K562 (cell line): ENCODE results near the gene CDCP2. TPM values are rescaled to one million over a fixed set of nuclear protein-coding genes. Genes with fewer than 3 reads are reported as not detected.

Source experiments
- ATAC-seq: fragments of 200-7000 bp; cut with Tn5 transposase; 3 replicates; pipeline ENCODE4 v1.9.1; 2020; ENCODE audit warnings: moderate library complexity
- BruUV-seq: library from RNA; stranded (reverse); fragments of 400-500 nt; replicated peaks from 2 replicates; lab custom pipeline; 2021; lab: Mats Ljungman, UMichigan
- CTCF ChIA-PET: fragments of 300-600 bp; formaldehyde crosslinking; extraction: SDS; loops from one replicate; lab custom pipeline; 2021; ENCODE audit warnings: low intra/inter-chr PET ratio; lab: Yijun Ruan, JAX
- POLR2A ChIA-PET: fragments of 300-600, 350-650 bp; sonication (Branson Sonifier 250); formaldehyde crosslinking; extraction: SDS; loops from one replicate; lab custom pipeline; 2021; ENCODE audit warnings: antibody characterized with exemption, inconsistent platforms; lab: Yijun Ruan, JAX
- DNase-seq, 4 experiments: peaks; one replicate each; pipeline versions ENCODE4 v3.0.0 to v3.0.0-alpha.2; 2011 to 2018; ENCODE audit warnings: low spot score in 3 of 4, mixed read lengths in 3 of 4; ENCODE audit errors: extremely low read depth in 1 of 4
- FAIRE-seq: peaks from 2 replicates; lab custom pipeline; 2011; peaks lifted over from hg19 to GRCh38; lab: Jason Lieb, UNC
- H2AFZ ChIP-seq: 2 replicates; pipeline ENCODE4 v1.6.0; 2011; ENCODE audit warnings: low read depth, low read length, control low read depth, inconsistent platforms
- H3K27ac ChIP-seq: fragments of 200-600 bp; 3 replicates; pipeline ENCODE4 v1.8.0; 2011; ENCODE audit warnings: low read depth, mild to moderate bottlenecking, control low read depth, inconsistent platforms, low read length, moderate library complexity, mixed read lengths; ENCODE audit errors: extremely low read depth
- H3K27me3 ChIP-seq, 2 experiments: fragments of 300-600 bp in 1 of 2; 2 replicates in 1 of 2; 3 replicates in 1 of 2; pipeline versions ENCODE4 v1.6.0 to v1.8.0; 2011; ENCODE audit warnings: inconsistent platforms in 2 of 2, low read length in 2 of 2, mild to moderate bottlenecking in 1 of 2, mixed read lengths in 1 of 2, moderate library complexity in 1 of 2; ENCODE audit not compliant: control insufficient read depth in 2 of 2, insufficient read depth in 2 of 2
- H3K36me3 ChIP-seq: fragments of 300-600 bp; 3 replicates; pipeline ENCODE4 v1.8.0; 2011; ENCODE audit warnings: mild to moderate bottlenecking, low read length, inconsistent platforms; ENCODE audit not compliant: control insufficient read depth, insufficient read depth
- H3K4me1 ChIP-seq, 2 experiments: fragments of 200-600 bp in 1 of 2; replicated peaks in 1 of 2; 2 replicates in 1 of 2; 3 replicates in 1 of 2; pipeline versions ENCODE4 v1.5.1 to v1.8.0; 2011; ENCODE audit warnings: inconsistent platforms in 2 of 2, low read length in 2 of 2, mild to moderate bottlenecking in 1 of 2, mixed read lengths in 1 of 2, moderate library complexity in 1 of 2; ENCODE audit not compliant: control insufficient read depth in 2 of 2, insufficient read depth in 2 of 2
- H3K4me2 ChIP-seq: 2 replicates; pipeline ENCODE4 v1.6.1; 2011; ENCODE audit warnings: low read length, control low read depth, inconsistent platforms, mixed read lengths; ENCODE audit not compliant: insufficient read depth
- H3K4me3 ChIP-seq: fragments of 200-600 bp; sonication (generic), shearing (Covaris generic); 2 replicates; pipeline ENCODE4 v1.5.1; 2016; ENCODE audit warnings: control low read depth, inconsistent platforms
- H3K79me2 ChIP-seq: fragments of 200-600 bp; 3 replicates; pipeline ENCODE4 v1.8.0; 2011; ENCODE audit warnings: low read length, inconsistent platforms; ENCODE audit not compliant: control insufficient read depth, insufficient read depth
- H3K9ac ChIP-seq, 2 experiments: 2 replicates each; pipeline versions ENCODE4 v1.6.0 to v1.6.1; 2011; ENCODE audit warnings: low read depth in 2 of 2, low read length in 2 of 2, control low read depth in 1 of 2, inconsistent platforms in 1 of 2, mild to moderate bottlenecking in 1 of 2, mixed read lengths in 1 of 2; ENCODE audit not compliant: insufficient read depth in 1 of 2
- H3K9me1 ChIP-seq: one replicate; pipeline ENCODE4 v1.6.0; 2011; ENCODE audit warnings: inconsistent platforms, mild to moderate bottlenecking, low read length, moderate library complexity; ENCODE audit not compliant: control insufficient read depth, insufficient read depth
- H3K9me3 ChIP-seq: replicated peaks from 2 replicates; pipeline ENCODE4 v1.5.1; 2011; ENCODE audit warnings: low read depth, low read length, inconsistent platforms; ENCODE audit not compliant: control insufficient read depth, insufficient read depth
- H4K20me1 ChIP-seq: replicated peaks from 2 replicates; pipeline ENCODE4 v1.6.1; 2011; ENCODE audit warnings: low read length, inconsistent platforms, mixed read lengths; ENCODE audit not compliant: control insufficient read depth, insufficient read depth
- CBX1 ChIP-seq: sonication (generic); IDR thresholded peaks from 2 replicates; pipeline ENCODE4 v1.6.1; 2016; ENCODE audit warnings: antibody characterized with exemption, low read depth, mild to moderate bottlenecking
- CEBPG ChIP-seq, 3 experiments: fragments of 200-800 bp in 1 of 3; sonication (Bioruptor generic) in 1 of 3; sonication (generic) in 1 of 3; formaldehyde crosslinking in 1 of 3; IDR thresholded peaks in 2 of 3; conservative IDR thresholded peaks in 1 of 3; 2 replicates each; pipeline versions ENCODE4 v1.6.1 to v1.8.0; 2016 to 2022; ENCODE audit warnings: missing compliant biosample characterization in 2 of 3, missing genetic modification characterization in 2 of 3, mild to moderate bottlenecking in 1 of 3, missing genetic modification reagents in 1 of 3
- RBM22 ChIP-seq: fragments of 200-400 bp; formaldehyde crosslinking; IDR thresholded peaks from 2 replicates; pipeline ENCODE4 v1.6.1; 2018; ENCODE audit warnings: low read length, low read depth; ENCODE audit not compliant: poor library complexity, severe bottlenecking
- TEAD4 ChIP-seq, 2 experiments: sonication (generic) in 1 of 2; formaldehyde crosslinking in 1 of 2; IDR thresholded peaks; 2 replicates each; pipeline versions ENCODE4 v1.6.1 to v1.8.0; 2012 to 2022; ENCODE audit warnings: borderline replicate concordance in 1 of 2, inconsistent platforms in 1 of 2, low read length in 1 of 2, mild to moderate bottlenecking in 1 of 2, missing genetic modification reagents in 1 of 2
- ZNF449 ChIP-seq: fragments of 250-450 bp; sonication (Bioruptor Pico); IDR thresholded peaks from 2 replicates; pipeline ENCODE4 v1.8.0; 2022; ENCODE audit warnings: moderate library complexity, mild to moderate bottlenecking, inconsistent platforms
- WGBS: fragments of 100-300 bp; shearing (Covaris generic); methylation state at CpG from one replicate; pipeline ENCODE4 v1.1.6; 2016; ENCODE audit warnings: low coverage, mixed read lengths; ENCODE audit not compliant: insufficient coverage; ENCODE audit errors: missing lambda C conversion rate; 5-methylcytosine and 5-hydroxymethylcytosine counted together
- in situ Hi-C: fragments of 300-500 bp; cut with MboI; formaldehyde crosslinking; loops from 4 replicates; pipeline ENCODE4 v1.15.0; 2018; ENCODE audit warnings: inconsistent platforms, mixed read lengths
- intact Hi-C: fragments of 100-400 bp; cut with micrococcal nuclease; formaldehyde crosslinking; loops from 2 replicates; pipeline ENCODE4 v1.14.2; 2022
- polyA plus RNA-seq, 8 experiments: library from polyadenylated mRNA; depleted of rRNA in 4 of 8; stranded (reverse) in 5 of 8; unstranded in 3 of 8; fragments of >200 nt; fragmentation: Nextera tagmentation in 2 of 8; fragmentation: Illumina TruSeq in 1 of 8; extraction: Ambion mirVana in 2 of 8; extraction: Trizol in 1 of 8; gene quantifications; 2 replicates each; pipeline versions ENCODE4 v1.2.1 to v1.2.3, GENCODE V29; 2011 to 2014; ENCODE audit warnings: inconsistent platforms in 1 of 8, missing spikeins in 1 of 8
- total RNA-seq, 7 experiments: library from RNA; depleted of rRNA in 6 of 7; stranded (reverse); fragments of >200 nt in 6 of 7; fragmentation: Illumina TruSeq in 2 of 7; extraction: Trizol in 2 of 7; gene quantifications; 2 replicates each; pipeline versions ENCODE4 v1.2.1 to v1.2.3, GENCODE V29; 2011 to 2021; ENCODE audit warnings: low replicate concordance in 1 of 7

The CDCP2 gene
- total and polyA plus RNA-seq, 9 of the 15 experiments (the other 6 are each of a cell fraction or from before 2014, with no cell fraction given) = not detected

GRCh38 chr1:54132495-54132894 lies 20.3 kb downstream of the CDCP2 start (continued):
- 0 out of 2 replicates have a peak, but pooled peaks have one; percentile 20 for TF ChIP-seq TEAD4 (IDR thresholded peaks at IDR 0.05; ENCODE audit: low read length)
- TF ChIP-seq TEAD4 (CRISPR knock-in tag; IDR thresholded peaks at IDR 0.05; ENCODE audit: borderline replicate concordance) = no peak

DNA sequence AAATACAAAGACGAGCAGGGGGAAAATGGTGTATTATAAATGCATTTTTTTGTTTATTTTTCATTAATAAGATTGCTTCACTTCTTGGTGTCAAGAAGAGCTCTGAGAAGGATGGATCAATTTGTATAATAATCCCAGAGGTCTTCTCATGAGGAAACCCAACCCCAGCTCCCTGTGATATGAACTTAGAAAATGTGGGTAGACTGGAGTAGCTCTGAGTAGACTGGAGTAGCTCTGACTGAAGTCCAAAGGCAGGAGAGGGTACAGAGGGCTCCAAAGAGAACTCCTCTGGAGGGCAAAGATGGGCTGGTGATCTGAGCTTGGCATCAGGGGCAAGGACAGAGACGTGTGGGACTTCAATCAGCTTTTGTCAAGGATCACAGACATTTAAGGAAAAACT lies 21.4 kb downstream of the CDCP2 start:
- Histone ChIP-seq H3K4me1 (peaks cover 5 to 6% of the 10 kb centered on the region in 2 experiments; a peak in 4 of 5 replicates), H3K9me1 (no peaks in the 10 kb centered on the region), H3K27ac (no peak overlapping the region), H3K79me2 (no peaks in the 10 kb centered on the region), H3K36me3 (no peaks in the 10 kb centered on the region), H3K4me2 (no peak overlapping the region), H3K4me3 (no peak overlapping the region), H4K20me1 (peaks cover 11% of the 10 kb centered on the region; the same call in 1 of the 2 replicates), H3K27me3 (peaks cover 21 to 41% of the 10 kb centered on the region in 2 experiments; a peak in 4 of 5 replicates), H2AFZ (no peak overlapping the region), H3K9ac (no peak overlapping the region)
- intact Hi-C loops (no loop called here), in situ Hi-C loops (no loop called here)
- CTCF ChIA-PET = interaction anchor here (0.7 kb wide), 1 partner anchor 443 kb away, joined by 3 read pairs; no protein-coding TSS in a partner anchor
- no peak for FAIRE-seq
- no peak for DNase-seq
- no peak for TF ChIP-seq CBX1
- TF ChIP-seq ZNF449 (CRISPR knock-in tag) = no peak
- TF ChIP-seq CEBPG (CRISPR knock-in tag; IDR thresholded peaks at IDR 0.05) = no peak
- 0 out of 4 replicates have a peak, but pooled peaks have one; percentile 21 to 22 for TF ChIP-seq CEBPG (tag; conservative IDR thresholded peaks at IDR 0.05 in 1 of 2, IDR thresholded peaks at IDR 0.05 in 1 of 2)
- no peak for TF ChIP-seq RBM22
- TF ChIP-seq, all 486 proteins: peak for 1
- no TSS peak for BruUV-seq
- ATAC-seq = no peak
- no peaks in the 10 kb centered on the region for H3K9me3 ChIP-seq
- POLR2A ChIA-PET = interaction anchor here (0.6 to 1.2 kb wide), 5 partner anchors 14 to 133 kb away, joined by 3 to 5 read pairs (median 3); partner anchors contain the start of genes CYB5RL and MRPL37
- WGBS = 3% methylated on average over 2 of the region's 2 CpGs
